Natural killer cell (primary cell): ENCODE data around the gene SLC9A1. TPM values are rescaled to one million over a fixed set of nuclear protein-coding genes. Genes with fewer than 3 reads are reported as not detected.

Experiments used
- ATAC-seq, 3 donors: fragments of 150-1000 bp in 2 of 3; fragments of 200-7000 bp in 1 of 3; cut with Tn5 transposase; 1 replicate in 1 of 3; 2 replicates in 2 of 3; pipeline ENCODE4 v1.10.0; 2021; ENCODE audit warnings: mild to moderate bottlenecking in 2 of 3, moderate library complexity in 2 of 3
- DNase-seq, 2 donors: peaks; one replicate each; pipeline versions ENCODE4 v3.0.0 to v3.0.0-alpha.2; 2013 to 2021; ENCODE audit warnings: mixed read lengths in 1 of 2
- H3K27ac ChIP-seq: one replicate; pipeline ENCODE4 v1.5.1; 2013; ENCODE audit warnings: mild to moderate bottlenecking, low read length
- H3K27me3 ChIP-seq: one replicate; pipeline ENCODE4 v1.6.1; 2013; ENCODE audit warnings: low read length; ENCODE audit not compliant: control insufficient read depth, insufficient read depth
- H3K36me3 ChIP-seq: one replicate; pipeline ENCODE4 v1.6.1; 2013; ENCODE audit warnings: low read length; ENCODE audit not compliant: control insufficient read depth, insufficient read depth
- H3K4me1 ChIP-seq: one replicate; pipeline ENCODE4 v1.6.1; 2013; ENCODE audit warnings: low read length; ENCODE audit not compliant: control insufficient read depth, insufficient read depth
- H3K4me3 ChIP-seq: one replicate; pipeline ENCODE4 v1.5.1; 2013; ENCODE audit warnings: low read length
- H3K9me3 ChIP-seq: one replicate; pipeline ENCODE4 v1.6.1; 2013; ENCODE audit warnings: low read length; ENCODE audit not compliant: control insufficient read depth, insufficient read depth
- H3K27ac Mint-ChIP-seq, 2 donors: one replicate each; pipeline ENCODE4 v1.8.0; 2022; ENCODE audit warnings: mild to moderate bottlenecking in 2 of 2, mixed read lengths in 2 of 2, moderate library complexity in 1 of 2
- H3K27me3 Mint-ChIP-seq, 2 donors: one replicate each; pipeline ENCODE4 v1.8.0; 2022; ENCODE audit warnings: low read depth in 2 of 2, mixed read lengths in 2 of 2
- H3K36me3 Mint-ChIP-seq: one replicate; pipeline ENCODE4 v1.8.0; 2022; ENCODE audit warnings: mixed read lengths
- H3K4me1 Mint-ChIP-seq, 2 donors: one replicate each; pipeline ENCODE4 v1.8.0; 2022; ENCODE audit warnings: mixed read lengths in 2 of 2
- H3K4me3 Mint-ChIP-seq: one replicate; pipeline ENCODE4 v1.8.0; 2022; ENCODE audit warnings: mild to moderate bottlenecking, moderate library complexity, mixed read lengths
- H3K9me3 Mint-ChIP-seq, 2 donors: one replicate each; pipeline ENCODE4 v1.8.0; 2022; ENCODE audit warnings: mixed read lengths in 2 of 2
- WGBS: methylation state at CpG from one replicate; pipeline ENCODE4 v1.1.7; 2013; ENCODE audit warnings: missing lambda C conversion rate; ENCODE audit not compliant: insufficient coverage; 5-methylcytosine and 5-hydroxymethylcytosine counted together
- intact Hi-C: fragments of 100-400 bp; cut with micrococcal nuclease; formaldehyde crosslinking; loops from one replicate; pipeline ENCODE4 v1.14.2; 2022
- total RNA-seq, 4 donors: library from RNA; stranded (reverse); fragments of 120-200 nt in 1 of 4; gene quantifications; one replicate each; pipeline versions ENCODE4 v1.2.3 to v1.2.4, GENCODE V29; 2013 to 2022
- TF ChIP-seq, protein P1 (sequence below): fragments of 200-600 bp; IDR thresholded peaks from one replicate; pipeline ENCODE4 v1.8.0; 2022; ENCODE audit warnings: antibody characterized with exemption

SLC9A1 gene
- total RNA-seq, 3 donors from 2014 or later (not counting 1 experiment from before 2014, with no cell fraction given) = 26.5 to 37.4 (median 29.4) TPM

DNA sequence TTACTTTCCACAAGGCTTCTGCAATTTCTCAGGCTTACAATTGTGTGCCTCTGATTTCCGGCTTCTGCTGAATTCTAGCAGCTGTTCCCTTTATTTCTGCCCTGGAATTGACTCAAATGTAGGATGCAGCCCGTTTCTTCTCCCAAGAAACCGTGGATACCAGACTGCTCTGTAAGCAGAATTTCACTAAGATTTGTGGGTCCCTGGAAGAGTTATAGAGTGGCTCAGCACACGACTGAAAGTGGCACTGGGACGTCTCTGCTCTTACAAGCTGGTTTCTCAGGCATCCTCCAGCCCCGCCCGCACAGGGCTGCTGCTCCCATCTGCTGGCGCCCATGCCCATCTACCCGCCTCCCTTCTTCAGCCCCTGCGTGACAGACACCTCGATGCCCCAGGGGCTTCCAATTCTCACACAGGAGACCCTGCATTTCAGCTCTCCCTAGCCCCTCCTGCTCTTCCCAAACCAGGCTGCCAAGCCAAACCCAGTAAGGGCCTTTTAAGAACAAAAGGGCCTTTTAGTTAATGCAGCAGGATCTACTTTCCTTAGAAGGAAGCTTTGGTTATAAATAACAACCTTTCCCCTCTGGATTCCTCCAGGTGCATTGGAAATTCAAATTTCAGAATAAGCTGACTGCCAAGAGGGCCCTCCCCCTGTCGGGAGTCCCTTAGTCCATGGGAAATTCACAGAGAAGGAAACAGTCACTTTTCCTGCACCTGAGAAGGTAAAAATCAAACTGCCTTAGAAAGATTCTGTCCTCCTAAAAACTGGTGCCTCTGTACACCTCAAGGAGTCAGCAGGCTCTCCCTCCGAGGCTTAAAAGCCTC, 96.9 kb downstream of the SLC9A1 start:
- Mint-ChIP-seq H3K36me3 (no peaks in the 10 kb centered on the region), H3K27me3 (peaks cover 0 to 2% of the 10 kb centered on the region in 2 donors), H3K4me3 (no peak overlapping the region), H3K9me3 (no peaks in the 10 kb centered on the region), H3K4me1 (no peaks in the 10 kb centered on the region), H3K27ac (no peak overlapping the region)
- no peak for ATAC-seq
- no peak overlapping the region for H3K27ac ChIP-seq
- no peak overlapping the region for H3K4me3 ChIP-seq
- 74% methylated on average over 13 of the region's 13 CpGs for WGBS
- no peaks in the 10 kb centered on the region for H3K4me1 ChIP-seq
- H3K27me3 ChIP-seq = no peaks in the 10 kb centered on the region
- no peak for DNase-seq
- intact Hi-C loops = no loop called here
- TF ChIP-seq, protein P1, sequence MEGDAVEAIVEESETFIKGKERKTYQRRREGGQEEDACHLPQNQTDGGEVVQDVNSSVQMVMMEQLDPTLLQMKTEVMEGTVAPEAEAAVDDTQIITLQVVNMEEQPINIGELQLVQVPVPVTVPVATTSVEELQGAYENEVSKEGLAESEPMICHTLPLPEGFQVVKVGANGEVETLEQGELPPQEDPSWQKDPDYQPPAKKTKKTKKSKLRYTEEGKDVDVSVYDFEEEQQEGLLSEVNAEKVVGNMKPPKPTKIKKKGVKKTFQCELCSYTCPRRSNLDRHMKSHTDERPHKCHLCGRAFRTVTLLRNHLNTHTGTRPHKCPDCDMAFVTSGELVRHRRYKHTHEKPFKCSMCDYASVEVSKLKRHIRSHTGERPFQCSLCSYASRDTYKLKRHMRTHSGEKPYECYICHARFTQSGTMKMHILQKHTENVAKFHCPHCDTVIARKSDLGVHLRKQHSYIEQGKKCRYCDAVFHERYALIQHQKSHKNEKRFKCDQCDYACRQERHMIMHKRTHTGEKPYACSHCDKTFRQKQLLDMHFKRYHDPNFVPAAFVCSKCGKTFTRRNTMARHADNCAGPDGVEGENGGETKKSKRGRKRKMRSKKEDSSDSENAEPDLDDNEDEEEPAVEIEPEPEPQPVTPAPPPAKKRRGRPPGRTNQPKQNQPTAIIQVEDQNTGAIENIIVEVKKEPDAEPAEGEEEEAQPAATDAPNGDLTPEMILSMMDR = no peak
- H3K36me3 ChIP-seq = no peaks in the 10 kb centered on the region
- no peaks in the 10 kb centered on the region for H3K9me3 ChIP-seq

DNA sequence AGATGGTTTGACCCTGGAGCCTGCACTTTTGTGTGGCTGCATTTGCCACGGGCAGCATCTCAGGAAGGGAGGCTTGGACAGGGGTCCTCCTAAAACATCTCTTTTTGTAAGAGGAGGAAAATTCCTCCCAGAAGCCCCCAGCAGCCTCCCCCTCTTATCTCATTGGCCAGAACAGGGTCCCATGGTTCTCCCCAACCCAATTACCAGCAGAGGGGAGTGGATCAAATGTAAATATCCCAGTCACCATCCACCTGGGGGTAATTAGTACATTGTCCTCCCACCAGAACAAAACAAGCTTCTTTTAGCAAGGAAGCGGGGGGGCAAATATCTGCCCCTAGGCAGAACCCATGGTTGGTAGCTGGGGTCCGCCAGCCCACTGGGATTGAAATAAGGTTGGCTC, 97.5 kb downstream of the SLC9A1 start:
- Mint-ChIP-seq H3K4me3 (no peak overlapping the region), H3K4me1 (no peaks in the 10 kb centered on the region), H3K27me3 (peaks cover 0 to 2% of the 10 kb centered on the region in 2 donors), H3K27ac (no peak overlapping the region), H3K36me3 (no peaks in the 10 kb centered on the region), H3K9me3 (no peaks in the 10 kb centered on the region)
- TF ChIP-seq, protein P1 = no peak
- Histone ChIP-seq H3K27ac (no peak overlapping the region), H3K4me3 (no peak overlapping the region), H3K9me3 (no peaks in the 10 kb centered on the region), H3K36me3 (no peaks in the 10 kb centered on the region), H3K27me3 (no peaks in the 10 kb centered on the region), H3K4me1 (no peaks in the 10 kb centered on the region)
- DNase-seq (no peak), ATAC-seq (no peak)
- intact Hi-C loops = no loop called here
- WGBS = 69% methylated on average over 3 of the region's 3 CpGs

DNA sequence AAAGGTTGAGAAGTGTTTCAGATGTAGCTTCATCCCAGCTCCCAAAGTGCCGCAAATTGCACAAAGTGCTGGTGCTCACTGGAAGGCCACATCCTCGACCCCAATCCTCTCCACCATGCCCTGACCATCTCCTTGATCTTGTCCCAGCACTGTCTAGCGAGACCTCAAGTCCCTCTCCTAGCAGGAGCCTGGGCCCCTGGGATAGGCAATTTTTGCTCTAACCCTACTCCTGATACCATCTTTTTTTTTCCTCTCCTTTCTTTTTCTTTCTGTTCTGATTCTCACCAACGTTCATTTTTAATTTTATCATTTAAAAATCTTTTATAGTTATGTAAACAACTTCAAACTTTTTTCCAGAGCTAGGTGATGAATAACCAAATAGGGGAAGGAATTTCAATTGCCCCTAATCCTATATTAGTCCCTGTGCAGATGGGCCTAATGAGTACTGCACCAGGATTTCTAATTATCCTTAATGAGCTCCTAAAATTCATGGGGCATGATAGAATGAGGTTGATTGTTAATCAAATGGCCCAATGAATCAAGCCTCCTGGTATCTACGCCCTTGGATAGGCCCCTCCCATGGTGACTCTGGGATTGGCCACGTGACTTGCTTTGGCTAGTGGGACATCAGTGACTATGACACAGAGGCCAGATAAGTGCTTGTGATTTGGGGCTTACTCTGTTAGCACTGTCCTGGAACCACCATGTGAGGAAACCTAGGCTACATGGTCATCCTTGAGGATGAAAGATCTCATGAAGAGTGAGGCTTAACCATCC, 100.8 kb downstream of the SLC9A1 start:
- WGBS = 92% methylated on average over 5 of the region's 6 CpGs
- Histone ChIP-seq H3K27ac (no peak overlapping the region), H3K36me3 (no peaks in the 10 kb centered on the region), H3K4me1 (no peaks in the 10 kb centered on the region), H3K4me3 (no peak overlapping the region), H3K9me3 (no peaks in the 10 kb centered on the region), H3K27me3 (no peaks in the 10 kb centered on the region)
- Mint-ChIP-seq H3K36me3 (no peaks in the 10 kb centered on the region), H3K9me3 (no peaks in the 10 kb centered on the region), H3K4me1 (no peaks in the 10 kb centered on the region), H3K4me3 (no peak overlapping the region), H3K27ac (no peak overlapping the region), H3K27me3 (no peaks in the 10 kb centered on the region)
- ATAC-seq = no peak
- TF ChIP-seq, protein P1 = no peak
- no peak for DNase-seq
- intact Hi-C loops = no loop called here
